Measurements from ENCODE around the gene SH3D21. TPM values are rescaled to one million over a fixed set of nuclear protein-coding genes. Genes with fewer than 3 reads are reported as not detected.

SH3D21 gene
- total and polyA plus RNA-seq, 2 donors (not counting 1 experiment from before 2014, with no cell fraction given), result 0.49 to 1.8 TPM

- no peak overlapping the region for H3K4me3 Mint-ChIP-seq
- CTCF ChIA-PET, result interaction anchor here (1.3 kb wide), 1 partner anchor 38 kb away, joined by 3 read pairs; no protein-coding TSS in a partner anchor
- DNase-seq, result no peak
Measured at GRCh38 chr1:36330940-36331339, 24.8 kb downstream of the SH3D21 start.

DNA sequence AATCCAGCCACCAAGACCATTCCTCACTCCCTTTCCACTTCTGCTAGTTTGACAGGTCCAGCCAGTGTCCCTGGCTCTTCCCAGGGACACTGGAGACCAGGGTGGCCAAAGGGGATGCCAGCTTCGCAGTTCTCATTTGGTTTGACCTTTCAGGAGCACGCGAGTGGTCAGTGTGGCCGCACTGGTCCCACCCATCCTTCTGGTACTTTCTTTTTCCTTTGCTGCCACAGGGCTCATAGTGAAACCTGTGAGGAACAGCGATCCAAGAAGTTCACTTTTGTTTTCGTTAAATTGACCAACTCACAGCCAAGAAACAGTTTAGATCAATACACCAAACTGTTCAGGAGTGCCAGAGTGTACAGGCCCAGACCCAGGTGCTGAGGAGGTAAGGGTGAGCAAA is 31.7 kb downstream of the SH3D21 start:
- POLR2A ChIA-PET, result interaction anchor here (0.6 kb wide), 1 partner anchor 247 kb away, joined by 3 read pairs; no protein-coding TSS in a partner anchor

More at GRCh38 chr1:36330940-36331339, 24.8 kb downstream of the SH3D21 start:
- H3K27me3 Mint-ChIP-seq, result peaks cover 44% of the 10 kb centered on the region
- no peak overlapping the region for H3K4me2 ChIP-seq (replicated peaks; ENCODE audit: low read depth, low read length, poor library complexity, severe bottlenecking)
- intact Hi-C loops (cut with micrococcal nuclease), result no loop called here
- H3K9me3 Mint-ChIP-seq (ENCODE audit: insufficient read depth), result no peaks in the 10 kb centered on the region
- H3K36me3 ChIP-seq (replicated peaks in 1 of 2; ENCODE audit: control extremely low read depth in 1 of 2, control insufficient read depth in 1 of 2, extremely low read depth in 1 of 2, insufficient read depth in 2 of 2, low read length in 1 of 2), result no peaks in the 10 kb centered on the region
- H3K9ac ChIP-seq (ENCODE audit: low read length), result no peak overlapping the region
- H3K27ac ChIP-seq (ENCODE audit: low read length in 2 of 2), result no peak overlapping the region
- no peaks in the 10 kb centered on the region for H4K20me1 ChIP-seq (ENCODE audit: control insufficient read depth, insufficient read depth, low read length, poor library complexity, severe bottlenecking)
- H3K4me3 ChIP-seq (ENCODE audit: control extremely low read depth in 1 of 5, extremely low read depth in 1 of 5, insufficient read depth in 1 of 5, low read depth in 2 of 5, low read length in 4 of 5), result no peak overlapping the region
- WGBS (ENCODE audit: insufficient coverage), result 98% methylated on average over 15 of the region's 15 CpGs
- H3K27me3 ChIP-seq (replicated peaks in 1 of 4; ENCODE audit: control extremely low read depth in 1 of 4, control insufficient read depth in 3 of 4, insufficient read depth in 4 of 4, low read length in 3 of 4), result peaks cover 0 to 10% (median 2%) of the 10 kb centered on the region in 4 experiments
- no peaks in the 10 kb centered on the region for H3K9me3 ChIP-seq (ENCODE audit: control extremely low read depth in 1 of 3, control insufficient read depth in 2 of 3, insufficient read depth in 1 of 3, low read length in 2 of 3)
- no peak overlapping the region for H2AFZ ChIP-seq (ENCODE audit: insufficient read depth, low read depth, low read length, poor library complexity, severe bottlenecking)
- TF ChIP-seq EZH2 (IDR thresholded peaks at IDR 0.05; ENCODE audit: borderline replicate concordance, insufficient read depth, low read depth, low read length, poor library complexity, severe bottlenecking), result no peak
- TF ChIP-seq CTCF (IDR thresholded peaks at IDR 0.05), result no peak
- H3K4me1 Mint-ChIP-seq, result peaks cover 2% of the 10 kb centered on the region
- no peak for ATAC-seq (ENCODE audit: low read depth)
- POLR2A ChIA-PET, result no interaction called here
- H3K27ac Mint-ChIP-seq, result no peak overlapping the region
- H3K4me1 ChIP-seq (ENCODE audit: control insufficient read depth in 2 of 2, insufficient read depth in 2 of 2, low read length in 2 of 2), result no peaks in the 10 kb centered on the region
- H3K79me2 ChIP-seq (ENCODE audit: control insufficient read depth, insufficient read depth, low read length), result no peaks in the 10 kb centered on the region

More for the DNA sequence above, 31.7 kb downstream of the SH3D21 start:
- no peak for TF ChIP-seq CTCF (IDR thresholded peaks at IDR 0.05)
- TF ChIP-seq EZH2 (IDR thresholded peaks at IDR 0.05; ENCODE audit: borderline replicate concordance, insufficient read depth, low read depth, low read length, poor library complexity, severe bottlenecking), result no peak
- Histone ChIP-seq H3K9ac (ENCODE audit: low read length) (no peak overlapping the region), H3K4me2 (replicated peaks; ENCODE audit: low read depth, low read length, poor library complexity, severe bottlenecking) (no peak overlapping the region), H2AFZ (ENCODE audit: insufficient read depth, low read depth, low read length, poor library complexity, severe bottlenecking) (no peak overlapping the region), H3K27ac (ENCODE audit: low read length in 2 of 2) (no peak overlapping the region), H3K79me2 (ENCODE audit: control insufficient read depth, insufficient read depth, low read length) (no peaks in the 10 kb centered on the region), H3K9me3 (ENCODE audit: control extremely low read depth in 1 of 3, control insufficient read depth in 2 of 3, insufficient read depth in 1 of 3, low read length in 2 of 3) (no peaks in the 10 kb centered on the region), H3K27me3 (replicated peaks in 1 of 4; ENCODE audit: control extremely low read depth in 1 of 4, control insufficient read depth in 3 of 4, insufficient read depth in 4 of 4, low read length in 3 of 4) (no peaks in the 10 kb centered on the region), H3K4me3 (ENCODE audit: control extremely low read depth in 1 of 5, extremely low read depth in 1 of 5, insufficient read depth in 1 of 5, low read depth in 2 of 5, low read length in 4 of 5) (no peak overlapping the region), H3K36me3 (replicated peaks in 1 of 2; ENCODE audit: control extremely low read depth in 1 of 2, control insufficient read depth in 1 of 2, extremely low read depth in 1 of 2, insufficient read depth in 2 of 2, low read length in 1 of 2) (peaks cover 0 to 28% of the 10 kb centered on the region in 2 experiments), H3K4me1 (ENCODE audit: control insufficient read depth in 2 of 2, insufficient read depth in 2 of 2, low read length in 2 of 2) (peaks cover 0 to 5% of the 10 kb centered on the region in 2 donors), H4K20me1 (ENCODE audit: control insufficient read depth, insufficient read depth, low read length, poor library complexity, severe bottlenecking) (peaks cover 12% of the 10 kb centered on the region)
- H3K27ac Mint-ChIP-seq, result no peak overlapping the region
- H3K27me3 Mint-ChIP-seq, result no peaks in the 10 kb centered on the region
- peaks cover 10% of the 10 kb centered on the region for H3K4me1 Mint-ChIP-seq
- no peaks in the 10 kb centered on the region for H3K9me3 Mint-ChIP-seq (ENCODE audit: insufficient read depth)
- intact Hi-C loops (cut with micrococcal nuclease), result no loop called here
- no peak for ATAC-seq (ENCODE audit: low read depth)
- no peak overlapping the region for H3K4me3 Mint-ChIP-seq
- no peak for DNase-seq
- 83% methylated on average over 1 of the region's 6 CpGs for WGBS (ENCODE audit: insufficient coverage)
- CTCF ChIA-PET, result no interaction called here

Data from B cell (primary cell).